Right lobe of liver (tissue), 6 donors: ENCODE results near the gene GSDMA. TPM values are rescaled to one million over a fixed set of nuclear protein-coding genes. Genes with fewer than 3 reads are reported as not detected.

ENCODE experiments used
- ATAC-seq, 4 donors: fragments of 200-7000 bp; cut with Tn5 transposase; one replicate each; pipeline ENCODE4 v1.9.1; 2020; ENCODE audit warnings: mild to moderate bottlenecking in 4 of 4, moderate library complexity in 4 of 4
- DNase-seq, 3 donors: peaks; one replicate each; pipeline ENCODE4 v3.0.0-alpha.2; 2020
- H3K27ac ChIP-seq, 3 donors: fragments of 200-600 bp; one replicate each; pipeline ENCODE4 v1.8.0; 2022
- H3K27me3 ChIP-seq, 2 donors: fragments of 200-600 bp; one replicate each; pipeline ENCODE4 v1.8.0; 2022
- H3K36me3 ChIP-seq, 4 donors: fragments of 200-600 bp; sonication (generic) in 1 of 4; one replicate each; pipeline versions ENCODE4 v1.5.1 to v1.8.0; 2017 to 2022; ENCODE audit warnings: control low read depth in 1 of 4
- H3K4me1 ChIP-seq, 4 donors: fragments of 200-600 bp; sonication (generic) in 1 of 4; one replicate each; pipeline versions ENCODE4 v1.5.1 to v1.8.0; 2017 to 2022; ENCODE audit warnings: control low read depth in 1 of 4
- H3K4me3 ChIP-seq, 3 donors: fragments of 200-600 bp; one replicate each; pipeline ENCODE4 v1.8.0; 2022
- H3K9me3 ChIP-seq, 4 donors: fragments of 200-600 bp; sonication (generic) in 1 of 4; one replicate each; pipeline versions ENCODE4 v1.5.1 to v1.8.0; 2017 to 2022; ENCODE audit warnings: control low read depth in 1 of 4
- CTCF ChIP-seq, 4 donors: fragments of 200-600 bp in 3 of 4; fragments of 450-650 bp in 1 of 4; IDR thresholded peaks; one replicate each; pipeline versions ENCODE4 v1.5.1 to v1.8.0; 2016 to 2022; ENCODE audit warnings: antibody characterized with exemption in 4 of 4, mild to moderate bottlenecking in 2 of 4
- POLR2A ChIP-seq: fragments of 450-650 bp; IDR thresholded peaks from one replicate; pipeline ENCODE4 v1.6.1; 2017; ENCODE audit warnings: antibody characterized with exemption, mild to moderate bottlenecking
- WGBS: methylation state at CpG from one replicate; pipeline ENCODE4 v1.1.6; 2018; ENCODE audit warnings: low coverage, low lambda C conversion rate; ENCODE audit not compliant: insufficient coverage; ENCODE audit errors: missing lambda C conversion rate; 5-methylcytosine and 5-hydroxymethylcytosine counted together
- intact Hi-C, 2 donors: fragments of 100-400 bp; cut with DNase I; formaldehyde crosslinking; loops; one replicate each; pipeline versions ENCODE4 v1.11.2 to v1.14.1; 2022
- microRNA-seq, 2 donors: library from miRNA; unstranded; fragments of <30 nt; microRNA quantifications; one replicate each; pipeline ENCODE4, GENCODE V29; 2019 to 2020
- small RNA-seq, 2 experiments: library from RNA; depleted of rRNA; stranded (forward); fragments of <200 nt; gene quantifications; one replicate each; pipeline ENCODE3, GENCODE V24; 2016
- total RNA-seq, 6 experiments: library from RNA; depleted of rRNA in 2 of 6; stranded (reverse); fragments of >200 nt in 2 of 6; fragmentation: NEBNext Ultra II Directional in 3 of 6; extraction: Animal tissue kit (Norgen Biotek cat#: 25700) in 3 of 6; gene quantifications; one replicate each; pipeline versions ENCODE4 v1.1.0 to v1.2.4, GENCODE V29; 2016 to 2023
- donor health status: DM: no; HTN: yes; CAD: no.
- donor health status: DM: no; HTN: no; CAD: no.
- donor health status: DM: no; HTN: no; CAD: no.
- donor health status: DM: no; HTN: yes; CAD: no.
- donor health status: DM: no; HTN: yes; CAD: no.

GSDMA gene
- total RNA-seq, 6 experiments from 2014 or later = 0.42 to 0.99 TPM; not detected in 4

- intact Hi-C loops = no loop called here
- 90% methylated on average over 2 of the region's 2 CpGs for WGBS
- peaks cover 0 to 56% (median 13%) of the 10 kb centered on the region in 4 donors for H3K36me3 ChIP-seq
- H3K27ac ChIP-seq = no peak overlapping the region
- TF ChIP-seq POLR2A (no peak), CTCF (IDR thresholded peaks at IDR 0.05) (no peak)
- H3K9me3 ChIP-seq = no peaks in the 10 kb centered on the region
- peaks cover 0 to 25% (median 7%) of the 10 kb centered on the region in 4 donors for H3K4me1 ChIP-seq
- no peak overlapping the region for H3K4me3 ChIP-seq
- DNase-seq (no peak), ATAC-seq (no peak)
- H3K27me3 ChIP-seq = no peaks in the 10 kb centered on the region
These were observed 62.8 kb downstream of the GSDMA start for GRCh38 chr17:40025559-40025958.

GRCh38 chr17:40025991-40026815 lies 63.4 kb downstream of the GSDMA start:
- ATAC-seq = peak; percentile 4 to 51 (median 30)
- DNase-seq = peak in 1 of 3 donors; percentile 51
- intact Hi-C loops = no loop called here
- WGBS = 33% methylated on average over 15 of the region's 22 CpGs
- Histone ChIP-seq H3K27ac (peak overlapping the region in 1 of 3 donors; percentile 12), H3K4me3 (no peak overlapping the region), H3K36me3 (peaks cover 0 to 63% (median 13%) of the 10 kb centered on the region in 4 donors), H3K4me1 (peaks cover 0 to 25% (median 7%) of the 10 kb centered on the region in 4 donors), H3K27me3 (no peaks in the 10 kb centered on the region), H3K9me3 (no peaks in the 10 kb centered on the region)
- TF ChIP-seq POLR2A (no peak), CTCF (IDR thresholded peaks at IDR 0.05) (no peak)

DNA sequence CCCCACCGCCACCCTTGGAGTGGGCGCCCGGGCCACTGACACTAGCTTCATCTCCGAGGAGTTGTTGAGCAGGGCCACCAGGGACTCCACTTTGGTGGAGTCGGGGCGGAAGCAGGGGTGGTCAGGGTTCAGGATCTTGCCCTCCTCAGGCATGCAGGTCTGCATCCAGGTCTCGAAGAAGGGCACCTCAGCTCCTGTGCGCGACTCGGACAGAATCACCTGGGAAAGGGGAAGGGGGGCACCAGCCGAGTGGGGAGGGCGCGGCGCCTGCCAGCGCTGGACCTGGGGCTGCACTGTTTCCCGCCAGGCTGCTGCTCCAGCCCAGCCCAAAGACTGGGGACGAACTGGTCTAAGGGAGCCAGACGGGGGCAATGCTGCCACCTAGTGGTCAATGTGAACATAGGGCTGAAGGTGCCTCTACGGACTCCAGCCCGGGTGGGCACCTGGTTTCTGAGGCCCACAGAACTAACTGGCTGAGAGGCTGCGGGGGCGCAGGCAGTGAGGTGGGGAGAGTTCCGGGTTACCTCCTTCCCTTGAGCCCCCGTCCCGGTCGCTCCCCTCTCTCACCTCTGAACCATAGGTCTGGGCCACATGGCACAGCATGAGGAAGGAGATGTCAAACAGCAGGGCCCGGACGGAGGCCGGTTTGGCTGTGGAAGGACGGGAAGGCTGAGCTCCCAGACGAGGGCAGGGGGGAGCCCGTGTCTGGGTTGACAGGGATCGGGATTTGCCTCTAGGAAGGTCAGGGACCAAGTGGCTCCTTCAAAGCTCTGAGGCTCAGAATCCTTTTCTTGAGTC lies 64.2 kb downstream of the GSDMA start:
- peaks cover 0 to 32% (median 10%) of the 10 kb centered on the region in 4 donors for H3K4me1 ChIP-seq

More for the DNA sequence above, 64.2 kb downstream of the GSDMA start:
- ATAC-seq (peak; percentile 89 to 94 (median 90)), DNase-seq (peak; percentile 81 to 86 (median 86))
- H3K27ac ChIP-seq = peak overlapping the region in 1 of 3 donors; percentile 12
- no peaks in the 10 kb centered on the region for H3K27me3 ChIP-seq
- peaks cover 0 to 61% (median 10%) of the 10 kb centered on the region in 4 donors for H3K36me3 ChIP-seq
- intact Hi-C loops = no loop called here
- 25% methylated on average over 1 of the region's 33 CpGs for WGBS
- TF ChIP-seq POLR2A (no peak), CTCF (IDR thresholded peaks at IDR 0.05) (peak; percentile 74 to 98 (median 93))
- no peaks in the 10 kb centered on the region for H3K9me3 ChIP-seq
- H3K4me3 ChIP-seq = no peak overlapping the region

Small RNA genes within 50 kb of the gene (microRNA-seq; reads per million reads assigned to microRNA genes)
- gene MIR6884 = 0 reads per million in 2 donors

Small RNA genes within 50 kb of the gene (small RNA-seq; reads per million reads assigned to genes)
- 1,796 to 1,936 reads per million in 2 experiments for gene SNORD124

Other genes starting within 250 kb of the GSDMA start
- gene MIEN1, start 232.5 kb upstream of the GSDMA start, total RNA-seq = 10 to 100 TPM; 23.1 to 61.6 (median 29.0) TPM
- gene GRB7, start 225.1 kb upstream of the GSDMA start, total RNA-seq = 10 to 100 TPM in 2 of 6 experiments, 1 to 10 TPM in 4; 2.1 to 10.9 (median 7.5) TPM
- gene IKZF3, start 98.7 kb upstream of the GSDMA start, total RNA-seq = 1 to 10 TPM in 3 of 6 experiments, under 1 TPM in 3; 0.22 to 1.9 (median 0.92) TPM
- gene ZPBP2, start 94.8 kb upstream of the GSDMA start, total RNA-seq = not detected
- 10 to 100 TPM in 3 of 6 experiments, 1 to 10 TPM in 3; 4.7 to 40.8 (median 18.8) TPM for gene GSDMB, start 44.4 kb upstream of the GSDMA start, total RNA-seq
- gene ORMDL3, start 35.4 kb upstream of the GSDMA start, total RNA-seq = 100 to 1,000 TPM; 105 to 174 (median 128) TPM
- not detected for gene LRRC3C, start 35.3 kb upstream of the GSDMA start, total RNA-seq
- 10 to 100 TPM; 58.3 to 85.3 (median 67.4) TPM for gene PSMD3, start 17.8 kb downstream of the GSDMA start, total RNA-seq
- gene CSF3, start 52.4 kb downstream of the GSDMA start, total RNA-seq = under 1 TPM in 1 of 6 experiments, not detected in 5; 0.31 TPM
- 10 to 100 TPM; 29.0 to 38.2 (median 35.9) TPM for gene MED24, start 91.4 kb downstream of the GSDMA start, total RNA-seq
- 1 to 10 TPM; 3.7 to 9.4 (median 7.7) TPM for gene THRA, start 100.0 kb downstream of the GSDMA start, total RNA-seq
- 10 to 100 TPM in 4 of 6 experiments, 1 to 10 TPM in 2; 6.9 to 29.8 (median 16.0) TPM for gene NR1D1, start 137.6 kb downstream of the GSDMA start, total RNA-seq
- gene MSL1, start 159.0 kb downstream of the GSDMA start, total RNA-seq = 10 to 100 TPM; 31.1 to 43.8 (median 36.0) TPM
- 10 to 100 TPM; 19.6 to 31.5 (median 25.9) TPM for gene CASC3, start 177.5 kb downstream of the GSDMA start, total RNA-seq
- 10 to 100 TPM in 1 of 6 experiments, 1 to 10 TPM in 5; 1.4 to 16.5 (median 4.4) TPM for gene RAPGEFL1, start 214.5 kb downstream of the GSDMA start, total RNA-seq